D721Med (cell line): ENCODE data around the gene TMEM221.

Source experiments
- DNase-seq: peaks from one replicate; pipeline ENCODE4 v3.0.0; 2011; ENCODE audit warnings: low spot score; ENCODE audit not compliant: insufficient read length
- FAIRE-seq: peaks from 2 replicates; lab custom pipeline; 2011; peaks lifted over from hg19 to GRCh38; lab: Jason Lieb, UNC
- TF ChIP-seq, protein P1 (sequence below): IDR thresholded peaks from 2 replicates; pipeline ENCODE4 v1.5.1; 2012; ENCODE audit warnings: mild to moderate bottlenecking, control low read depth; ENCODE audit not compliant: insufficient read depth; ENCODE audit errors: missing control alignments

Gene TMEM221

DNA sequence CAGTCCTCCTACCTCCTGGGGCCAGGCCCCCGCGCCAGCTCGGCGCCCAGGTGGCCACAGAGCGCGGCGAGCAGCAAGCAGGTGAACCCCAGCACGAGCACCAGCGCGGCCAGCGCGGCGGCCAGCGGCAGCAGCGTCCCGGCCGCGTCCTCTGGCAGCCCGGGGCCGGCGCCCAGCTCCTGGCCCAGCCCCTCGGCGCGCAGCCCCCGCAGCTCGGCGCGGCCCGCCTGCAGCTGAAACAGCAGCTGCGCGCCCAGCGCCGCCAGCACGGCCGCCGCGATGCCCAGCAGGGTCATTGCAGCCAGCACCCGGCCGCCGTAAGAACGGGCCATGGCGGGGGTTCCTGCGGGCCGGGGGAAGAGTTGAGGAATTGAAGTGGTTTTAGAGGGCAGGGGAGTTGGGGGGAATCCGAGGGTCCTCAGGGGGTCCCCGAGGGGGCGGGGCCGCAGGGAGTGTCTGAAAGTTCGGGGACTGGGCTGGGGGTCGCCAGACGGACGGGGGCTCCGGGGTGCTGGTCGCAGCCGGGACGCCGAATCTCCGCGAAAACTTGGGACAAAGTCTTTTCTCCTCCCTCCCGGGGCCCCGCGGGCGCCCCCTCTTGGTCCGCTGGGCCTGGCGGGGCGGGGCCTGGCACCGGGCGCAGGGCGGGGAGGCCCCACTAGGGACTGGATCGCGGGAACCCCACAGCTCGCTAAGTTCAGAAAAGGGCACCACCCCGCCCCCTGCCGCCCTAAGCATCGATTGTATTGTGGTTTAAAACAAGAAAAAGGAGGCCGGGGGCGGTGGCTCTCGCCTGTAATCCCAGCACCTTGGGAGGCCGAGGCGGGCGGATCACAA is at the start of gene TMEM221:
Gene TMEM221, minus strand, starts transcription at position 538 of the 837 bp plus-strand sequence. Its CDS starts 206 bp downstream, at position 332.
- DNase-seq (no peak), FAIRE-seq (no peak)
- TF ChIP-seq, protein P1, sequence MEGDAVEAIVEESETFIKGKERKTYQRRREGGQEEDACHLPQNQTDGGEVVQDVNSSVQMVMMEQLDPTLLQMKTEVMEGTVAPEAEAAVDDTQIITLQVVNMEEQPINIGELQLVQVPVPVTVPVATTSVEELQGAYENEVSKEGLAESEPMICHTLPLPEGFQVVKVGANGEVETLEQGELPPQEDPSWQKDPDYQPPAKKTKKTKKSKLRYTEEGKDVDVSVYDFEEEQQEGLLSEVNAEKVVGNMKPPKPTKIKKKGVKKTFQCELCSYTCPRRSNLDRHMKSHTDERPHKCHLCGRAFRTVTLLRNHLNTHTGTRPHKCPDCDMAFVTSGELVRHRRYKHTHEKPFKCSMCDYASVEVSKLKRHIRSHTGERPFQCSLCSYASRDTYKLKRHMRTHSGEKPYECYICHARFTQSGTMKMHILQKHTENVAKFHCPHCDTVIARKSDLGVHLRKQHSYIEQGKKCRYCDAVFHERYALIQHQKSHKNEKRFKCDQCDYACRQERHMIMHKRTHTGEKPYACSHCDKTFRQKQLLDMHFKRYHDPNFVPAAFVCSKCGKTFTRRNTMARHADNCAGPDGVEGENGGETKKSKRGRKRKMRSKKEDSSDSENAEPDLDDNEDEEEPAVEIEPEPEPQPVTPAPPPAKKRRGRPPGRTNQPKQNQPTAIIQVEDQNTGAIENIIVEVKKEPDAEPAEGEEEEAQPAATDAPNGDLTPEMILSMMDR = peak; percentile 21

DNA sequence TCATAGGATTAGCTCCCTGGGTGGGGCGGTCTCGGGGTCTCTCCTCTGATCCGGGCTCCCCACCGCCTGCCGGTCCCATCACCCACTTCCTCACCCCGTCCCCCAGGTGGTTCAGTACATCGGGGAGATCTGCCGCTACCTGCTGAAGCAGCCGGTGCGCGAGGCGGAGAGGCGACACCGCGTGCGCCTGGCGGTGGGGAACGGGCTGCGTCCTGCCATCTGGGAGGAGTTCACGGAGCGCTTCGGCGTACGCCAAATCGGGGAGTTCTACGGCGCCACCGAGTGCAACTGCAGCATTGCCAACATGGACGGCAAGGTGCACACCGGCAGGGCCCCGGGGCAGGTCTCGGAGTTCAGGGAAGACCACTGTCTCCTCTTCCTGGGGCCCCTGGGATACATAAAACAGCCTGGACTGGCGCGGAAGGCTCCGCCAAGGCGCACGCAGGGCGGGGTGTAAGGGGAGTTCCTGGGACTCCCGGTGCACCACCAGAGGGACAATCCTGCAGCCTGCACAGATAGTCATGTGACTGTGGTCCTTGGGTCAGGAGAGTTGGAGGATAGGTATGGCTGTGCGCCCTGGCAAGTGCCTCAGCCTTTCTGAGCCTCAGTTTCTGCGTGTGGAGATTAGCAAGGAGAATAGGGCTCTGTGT is 48.8 kb upstream of the TMEM221 start:
- TF ChIP-seq, protein P1 = no peak
- DNase-seq (no peak), FAIRE-seq (no peak)

DNA sequence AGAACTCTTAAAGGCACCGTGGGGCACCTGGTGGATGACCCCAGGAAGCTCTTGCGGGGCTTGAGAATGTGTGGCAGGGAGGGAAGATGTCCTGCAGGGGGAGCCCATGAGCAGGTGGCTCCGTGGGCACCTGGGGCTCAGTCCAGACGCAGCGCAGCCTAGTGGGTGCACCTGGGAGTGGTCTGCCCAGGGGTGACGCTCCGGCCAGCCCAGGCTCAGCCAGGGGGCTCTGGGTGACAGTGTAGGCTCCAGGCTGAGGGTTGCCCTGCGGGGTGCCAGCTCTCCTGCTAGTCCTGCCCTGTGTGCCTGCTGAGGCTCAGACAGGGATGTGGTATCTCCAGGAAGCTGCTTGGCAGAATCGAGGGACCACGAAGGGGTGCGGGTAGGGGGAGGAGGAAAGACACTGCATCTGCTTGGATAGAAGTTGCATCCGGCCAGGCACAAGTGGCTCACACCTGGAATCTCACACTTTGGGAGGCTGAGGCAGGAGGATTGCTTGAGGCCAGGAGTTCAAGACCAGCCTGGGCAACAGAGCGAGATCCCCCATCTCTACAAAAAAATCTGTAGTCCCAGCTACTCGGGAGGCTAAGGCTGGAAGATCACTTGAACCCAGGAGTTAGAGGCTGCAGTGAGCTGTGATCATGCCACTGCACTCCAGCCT is 48.0 kb upstream of the TMEM221 start:
- FAIRE-seq = no peak
- TF ChIP-seq, protein P1 = peak; percentile 69

DNA sequence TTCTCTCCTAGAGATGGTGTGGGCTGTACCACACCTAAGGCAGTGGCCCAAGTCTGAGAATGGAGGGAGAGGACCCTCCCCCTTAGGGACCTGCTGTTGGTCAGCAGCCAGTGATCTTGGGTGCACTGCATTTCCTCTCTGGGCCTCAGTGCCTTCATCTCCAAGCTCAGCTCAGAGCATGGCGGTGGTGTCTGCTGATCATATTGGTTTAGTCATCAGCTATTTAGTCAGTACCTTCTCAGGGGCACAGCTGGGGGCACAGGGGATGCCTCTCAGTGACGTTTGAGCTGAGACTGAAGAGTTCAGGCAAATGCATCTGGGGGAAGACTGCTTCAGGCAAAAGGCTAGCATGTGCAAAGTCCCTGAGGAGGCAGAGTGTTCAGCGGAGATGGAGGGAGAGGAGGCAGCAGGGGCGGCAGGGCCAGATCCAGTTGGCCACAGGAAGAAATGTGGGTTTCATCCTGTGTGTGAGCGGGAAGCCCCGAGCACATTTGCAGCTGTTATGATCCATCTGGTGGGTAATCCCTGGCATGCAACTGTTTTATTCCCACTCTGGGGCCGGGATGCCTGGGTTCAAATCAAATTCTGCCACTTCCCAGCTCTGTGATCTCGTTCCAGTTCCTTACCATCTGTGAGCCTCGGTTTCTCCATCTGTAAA is 47.3 kb upstream of the TMEM221 start:
- FAIRE-seq (no peak), DNase-seq (no peak)
- TF ChIP-seq, protein P1 = no peak

More for the DNA sequence above, 48.0 kb upstream of the TMEM221 start:
- peak; percentile 77 for DNase-seq

DNA sequence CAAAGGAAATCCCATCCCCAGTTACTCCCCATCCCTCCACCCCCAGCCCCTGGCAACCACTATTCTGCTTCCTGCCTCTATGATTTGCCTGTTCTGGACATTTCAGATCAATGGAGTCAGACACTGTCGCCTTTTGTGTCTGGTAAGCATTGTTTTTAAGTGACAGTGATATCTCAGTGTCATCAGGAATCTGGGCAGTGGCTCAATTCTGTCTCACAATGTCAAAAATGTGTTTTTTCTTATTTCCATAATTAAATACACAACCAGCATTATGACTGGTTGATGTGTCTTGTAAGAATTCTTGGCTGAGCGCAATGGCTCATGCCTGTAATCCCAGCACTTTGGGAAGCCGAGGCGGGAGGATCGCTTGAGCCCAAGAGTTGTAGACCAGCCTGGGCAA is 42.8 kb upstream of the TMEM221 start:
- FAIRE-seq (no peak), DNase-seq (no peak)
- TF ChIP-seq, protein P1 = no peak

DNA sequence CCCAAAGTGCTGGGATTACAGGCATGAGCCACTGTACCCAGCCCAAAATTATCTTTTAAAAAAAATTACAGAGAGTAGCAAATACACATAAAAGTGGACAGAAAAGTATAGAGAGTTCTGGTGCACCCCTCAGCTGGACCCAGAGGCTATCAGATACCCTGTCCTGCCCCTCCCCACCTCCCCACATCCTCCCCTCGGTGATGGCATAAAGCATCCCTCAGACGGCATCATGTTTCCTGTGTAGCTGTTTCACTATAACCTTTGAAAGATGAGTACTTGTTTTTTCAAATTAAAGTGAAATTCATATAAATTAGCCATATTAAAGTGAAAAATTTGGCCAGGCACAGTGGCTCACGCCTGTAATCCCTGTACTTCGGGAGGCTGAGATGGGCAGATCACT is 41.9 kb upstream of the TMEM221 start:
- TF ChIP-seq, protein P1 = no peak

More for the DNA sequence above, 41.9 kb upstream of the TMEM221 start:
- FAIRE-seq (no peak), DNase-seq (no peak)
